AG04449 (cell line): ENCODE data around the gene FAM229B.

Experiments
- CTCF ChIA-PET: fragments of 350-600 bp; formaldehyde crosslinking; extraction: SDS; loops from one replicate; lab custom pipeline; 2021; ENCODE audit warnings: antibody characterized with exemption; lab: Yijun Ruan, JAX
- POLR2A ChIA-PET: fragments of 400-600, 350-600 bp; formaldehyde crosslinking; extraction: SDS; loops from one replicate; lab custom pipeline; 2020; ENCODE audit warnings: antibody characterized with exemption, inconsistent platforms; lab: Yijun Ruan, JAX
- DNase-seq: peaks from one replicate; pipeline ENCODE4 v3.0.0-alpha.2; 2010; ENCODE audit warnings: low read depth, low spot score
- H3K4me3 ChIP-seq: 2 replicates; pipeline ENCODE4 v1.5.1; 2011; ENCODE audit warnings: low read depth, mild to moderate bottlenecking, control low read depth, low read length
- TF ChIP-seq, protein P1 (sequence below): IDR thresholded peaks from one replicate; pipeline ENCODE4 v1.5.1; 2011; ENCODE audit warnings: mild to moderate bottlenecking, moderate library complexity, low read length, control low read depth, inconsistent platforms; ENCODE audit not compliant: insufficient read depth; ENCODE audit errors: missing control alignments

Gene FAM229B

DNA sequence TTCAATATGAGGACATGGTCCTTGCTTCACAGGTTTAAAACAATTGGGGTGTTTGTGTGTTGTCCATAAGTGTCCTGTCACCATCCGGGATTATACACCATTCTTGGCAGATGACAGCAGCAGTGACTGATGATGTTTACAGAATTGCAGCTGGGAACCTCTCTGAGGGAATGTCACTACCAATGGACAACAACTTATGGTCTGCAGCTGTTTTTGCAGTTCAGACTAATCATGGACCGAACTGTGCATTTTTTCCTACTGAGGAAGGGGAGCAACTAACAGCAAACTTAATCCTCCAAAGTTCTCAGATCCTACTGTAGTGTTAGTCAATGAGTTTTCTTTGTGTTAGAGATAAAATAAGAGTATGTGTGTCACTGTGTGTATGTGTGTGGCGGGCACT is 26.0 kb downstream of the FAM229B start:
- CTCF ChIA-PET = no interaction called here
- H3K4me3 ChIP-seq = no peak overlapping the region
- TF ChIP-seq, protein P1, sequence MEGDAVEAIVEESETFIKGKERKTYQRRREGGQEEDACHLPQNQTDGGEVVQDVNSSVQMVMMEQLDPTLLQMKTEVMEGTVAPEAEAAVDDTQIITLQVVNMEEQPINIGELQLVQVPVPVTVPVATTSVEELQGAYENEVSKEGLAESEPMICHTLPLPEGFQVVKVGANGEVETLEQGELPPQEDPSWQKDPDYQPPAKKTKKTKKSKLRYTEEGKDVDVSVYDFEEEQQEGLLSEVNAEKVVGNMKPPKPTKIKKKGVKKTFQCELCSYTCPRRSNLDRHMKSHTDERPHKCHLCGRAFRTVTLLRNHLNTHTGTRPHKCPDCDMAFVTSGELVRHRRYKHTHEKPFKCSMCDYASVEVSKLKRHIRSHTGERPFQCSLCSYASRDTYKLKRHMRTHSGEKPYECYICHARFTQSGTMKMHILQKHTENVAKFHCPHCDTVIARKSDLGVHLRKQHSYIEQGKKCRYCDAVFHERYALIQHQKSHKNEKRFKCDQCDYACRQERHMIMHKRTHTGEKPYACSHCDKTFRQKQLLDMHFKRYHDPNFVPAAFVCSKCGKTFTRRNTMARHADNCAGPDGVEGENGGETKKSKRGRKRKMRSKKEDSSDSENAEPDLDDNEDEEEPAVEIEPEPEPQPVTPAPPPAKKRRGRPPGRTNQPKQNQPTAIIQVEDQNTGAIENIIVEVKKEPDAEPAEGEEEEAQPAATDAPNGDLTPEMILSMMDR = no peak
- no peak for DNase-seq
- POLR2A ChIA-PET = no interaction called here

DNA sequence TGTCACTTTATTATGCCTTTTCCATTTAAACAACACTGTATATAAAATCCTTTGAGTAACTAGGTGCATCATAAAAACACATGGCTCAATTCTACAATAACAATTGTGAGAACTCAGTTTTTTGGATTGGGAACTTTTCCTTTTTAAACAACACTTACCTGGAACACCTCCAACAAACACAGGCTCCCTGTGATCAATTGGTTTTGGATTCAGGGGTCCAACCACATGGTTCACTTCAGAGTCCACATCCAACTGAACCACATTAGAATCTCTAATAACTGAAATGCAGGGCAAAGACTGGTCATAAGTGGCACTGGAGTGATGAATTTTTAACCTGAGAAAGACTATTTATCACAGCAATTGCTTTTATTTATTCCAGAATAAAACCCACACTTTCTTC is 26.5 kb downstream of the FAM229B start:
- no peak for DNase-seq
- CTCF ChIA-PET = no interaction called here

DNA sequence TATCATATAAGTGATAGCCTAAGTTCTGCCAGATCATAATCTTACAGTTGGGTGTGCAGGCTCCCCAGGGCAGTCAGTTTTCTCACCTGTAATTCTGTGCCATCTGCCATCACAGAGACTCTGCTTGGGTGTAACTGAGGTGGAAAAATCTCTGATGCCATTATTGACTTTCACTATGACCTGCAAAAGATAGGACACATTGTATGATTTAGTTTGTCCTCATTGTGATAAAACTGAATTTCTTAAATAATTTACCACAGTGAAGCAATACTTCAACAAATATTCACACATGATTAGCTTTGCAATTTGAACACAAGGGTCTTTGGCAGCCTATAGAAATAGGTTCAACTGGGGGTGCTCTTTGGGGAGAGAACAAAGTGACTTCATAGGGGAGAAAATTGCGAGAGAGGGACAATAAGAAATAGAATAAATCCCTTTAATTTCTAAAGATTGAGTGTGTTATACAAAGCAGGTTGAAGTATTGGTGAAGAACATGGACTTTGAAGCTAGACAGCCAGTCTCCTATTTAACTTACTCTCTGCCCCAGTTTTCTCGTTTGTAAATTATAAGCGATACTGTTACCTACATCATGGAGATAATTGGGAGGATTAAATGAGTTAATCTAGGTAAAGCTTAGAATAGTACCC is 27.3 kb downstream of the FAM229B start:
- CTCF ChIA-PET = interaction anchor here (1.4 kb wide), 1 partner anchor 13 kb away, joined by 3 read pairs; no protein-coding TSS in a partner anchor
- DNase-seq = no peak
- POLR2A ChIA-PET = no interaction called here
- no peak overlapping the region for H3K4me3 ChIP-seq
- TF ChIP-seq, protein P1 = no peak

More for the DNA sequence above, 26.5 kb downstream of the FAM229B start:
- no peak overlapping the region for H3K4me3 ChIP-seq
- POLR2A ChIA-PET = no interaction called here
- TF ChIP-seq, protein P1 = no peak

DNA sequence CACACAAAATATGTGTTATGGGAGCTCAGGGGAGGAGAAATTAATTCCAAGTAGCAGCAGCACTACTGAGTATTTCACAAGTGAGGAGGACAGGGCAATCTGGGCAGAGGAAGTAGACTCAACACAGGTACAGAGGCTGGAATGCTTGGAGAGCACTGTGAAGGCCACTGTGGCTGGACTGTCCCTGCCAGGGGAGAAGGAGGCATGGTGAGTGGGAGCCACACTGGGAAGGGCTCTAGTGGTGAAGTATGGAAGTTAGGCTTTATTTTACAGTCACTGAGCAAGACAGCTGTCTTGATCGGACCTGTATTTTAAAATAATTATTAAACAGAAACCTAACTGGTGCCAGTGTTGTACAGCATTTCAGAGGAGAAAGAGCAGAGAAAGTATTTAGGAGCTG is 28.8 kb downstream of the FAM229B start:
- TF ChIP-seq, protein P1 = no peak
- no peak overlapping the region for H3K4me3 ChIP-seq
- DNase-seq = no peak
- CTCF ChIA-PET = interaction anchor here (1.0 to 1.1 kb wide), 2 partner anchors 9 to 31 kb away, joined by 3 read pairs; no protein-coding TSS in a partner anchor
- POLR2A ChIA-PET = no interaction called here

DNA sequence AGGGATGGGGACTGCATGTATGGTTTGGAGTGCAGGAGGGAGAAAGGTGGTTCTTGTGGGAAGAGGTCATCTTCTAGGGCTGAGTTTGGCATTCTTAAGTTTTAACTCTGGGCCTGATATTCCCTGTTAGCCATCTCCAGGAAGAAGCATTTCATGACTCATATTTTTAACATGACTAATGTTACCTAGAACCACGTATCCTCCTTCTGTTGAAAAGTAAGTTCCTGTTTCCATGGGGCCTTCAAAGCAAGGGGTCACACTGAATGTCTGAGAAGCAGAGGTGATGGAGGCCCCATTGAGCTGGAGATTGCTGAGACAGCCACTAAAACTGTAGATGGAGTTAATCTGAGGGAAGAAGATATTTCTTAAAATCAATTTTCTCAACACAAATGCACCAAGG is 30.2 kb downstream of the FAM229B start:
- ChIA-PET CTCF (interaction anchor here (1.0 kb wide), 1 partner anchor 8 kb away, joined by 3 read pairs; no protein-coding TSS in a partner anchor), POLR2A (no interaction called here)
- no peak overlapping the region for H3K4me3 ChIP-seq
- DNase-seq = no peak
- TF ChIP-seq, protein P1 = no peak

DNA sequence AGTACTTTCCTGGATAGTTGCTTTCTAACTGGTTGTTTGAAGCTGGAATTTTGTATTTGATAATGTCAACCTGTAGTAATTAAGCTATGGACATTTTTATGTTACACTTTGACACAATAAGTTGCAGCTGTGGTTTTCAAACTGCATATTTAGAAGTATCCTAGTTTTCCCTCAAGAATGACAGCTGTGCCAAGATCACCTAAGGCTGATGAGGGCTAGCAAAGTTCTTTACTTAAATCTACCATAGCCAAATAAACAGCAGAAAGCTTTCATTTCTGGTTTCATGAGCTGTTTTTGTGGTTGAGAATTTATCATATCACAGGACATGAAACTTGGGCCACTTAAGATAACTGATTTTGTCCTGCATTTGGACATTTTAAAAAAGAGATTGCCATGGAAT is 30.6 kb downstream of the FAM229B start:
- no peak overlapping the region for H3K4me3 ChIP-seq
- TF ChIP-seq, protein P1 = no peak
- DNase-seq = no peak
- ChIA-PET CTCF (no interaction called here), POLR2A (no interaction called here)
